Measurements from ENCODE around the gene RNF19B.
"Not testable (repeated sequence)": the region's sequence is repeated elsewhere in the genome, so short reads cannot be mapped to it uniquely, and the experiment has no call there.

The RNF19B gene

GRCh38 chr1:32991819-32992488 lies 27.3 kb upstream of the RNF19B start:
- no peak for DNase-seq

- no peak for DNase-seq
These were observed 26.8 kb upstream of the RNF19B start for GRCh38 chr1:32991386-32991785.

GRCh38 chr1:32990887-32991286 lies 26.3 kb upstream of the RNF19B start:
- no peak for DNase-seq

- no peak for DNase-seq
These were observed 24.8 kb upstream of the RNF19B start for GRCh38 chr1:32989160-32990050.

GRCh38 chr1:32988665-32989064 lies 24.1 kb upstream of the RNF19B start:
- no peak for DNase-seq

- no peak for DNase-seq
These were observed 20.6 kb upstream of the RNF19B start for GRCh38 chr1:32985226-32985625.

- DNase-seq = no peak
These were observed 20.0 kb upstream of the RNF19B start for GRCh38 chr1:32984455-32985171.

- DNase-seq = no peak
These were observed 19.5 kb upstream of the RNF19B start for GRCh38 chr1:32984090-32984454.

GRCh38 chr1:32983020-32983419 lies 18.4 kb upstream of the RNF19B start:
- no peak for DNase-seq

- DNase-seq = no peak
These were observed 16.6 kb upstream of the RNF19B start for GRCh38 chr1:32981003-32981901.

- no peak for DNase-seq
These were observed 15.5 kb upstream of the RNF19B start for GRCh38 chr1:32980080-32980479.

- no peak for DNase-seq
These were observed 14.2 kb upstream of the RNF19B start for GRCh38 chr1:32978854-32979253.

GRCh38 chr1:32977546-32978087 lies 13.0 kb upstream of the RNF19B start:
- DNase-seq = no peak

- DNase-seq = not testable (repeated sequence)
These were observed 10.4 kb upstream of the RNF19B start for GRCh38 chr1:32975055-32975454.

- DNase-seq = not testable (repeated sequence)
These were observed 8.8 kb upstream of the RNF19B start for GRCh38 chr1:32973458-32973857.

- peak; percentile 78 for DNase-seq
These were observed 8.3 kb upstream of the RNF19B start for GRCh38 chr1:32972814-32973428.

GRCh38 chr1:32971576-32971975 lies 7.0 kb upstream of the RNF19B start:
- no peak for DNase-seq

- DNase-seq = no peak
These were observed 6.5 kb upstream of the RNF19B start for GRCh38 chr1:32971156-32971555.

GRCh38 chr1:32969566-32969965 lies 5.0 kb upstream of the RNF19B start:
- no peak for DNase-seq

GRCh38 chr1:32967888-32968568 lies 3.4 kb upstream of the RNF19B start:
- no peak for DNase-seq

- DNase-seq = no peak
These were observed 2.3 kb upstream of the RNF19B start for GRCh38 chr1:32966900-32967299.
